Islet precursor cell (in vitro differentiated cells): ENCODE results near the gene PTPN1.
"Not testable (repeated sequence)": the region's sequence is repeated elsewhere in the genome, so short reads cannot be mapped to it uniquely, and the experiment has no call there.

ENCODE experiments used
- DNase-seq: peaks from one replicate; pipeline ENCODE4 v3.0.0-alpha.2; 2018

PTPN1 gene

DNA sequence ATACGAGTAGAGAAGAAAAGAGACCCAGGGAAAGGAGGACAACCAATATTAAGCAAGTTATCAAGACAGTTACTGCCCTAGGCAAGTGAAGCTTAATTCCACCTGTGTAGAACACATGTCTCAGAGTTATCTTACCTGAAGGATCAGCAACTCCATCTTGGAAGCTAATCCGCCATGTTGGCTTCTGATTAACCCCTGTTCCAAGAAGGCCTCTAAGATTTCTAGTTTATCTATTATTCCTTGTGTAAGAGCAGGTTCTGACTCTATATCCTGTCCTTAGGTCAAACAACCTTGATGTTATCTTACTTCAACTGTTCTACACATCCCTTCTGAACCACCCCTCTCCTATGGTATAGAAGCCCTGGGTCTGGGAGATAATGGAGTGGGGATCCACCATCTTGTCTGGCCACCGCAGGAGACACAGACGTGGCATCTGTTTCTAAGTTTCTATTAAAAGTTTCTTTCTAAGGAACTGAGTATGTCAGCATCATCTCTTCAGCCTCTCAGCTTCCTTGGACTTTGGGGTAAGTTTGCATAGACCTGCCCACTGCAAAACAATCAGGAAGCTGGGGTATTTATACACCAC, 27.7 kb upstream of the PTPN1 start:
- DNase-seq = no peak

DNA sequence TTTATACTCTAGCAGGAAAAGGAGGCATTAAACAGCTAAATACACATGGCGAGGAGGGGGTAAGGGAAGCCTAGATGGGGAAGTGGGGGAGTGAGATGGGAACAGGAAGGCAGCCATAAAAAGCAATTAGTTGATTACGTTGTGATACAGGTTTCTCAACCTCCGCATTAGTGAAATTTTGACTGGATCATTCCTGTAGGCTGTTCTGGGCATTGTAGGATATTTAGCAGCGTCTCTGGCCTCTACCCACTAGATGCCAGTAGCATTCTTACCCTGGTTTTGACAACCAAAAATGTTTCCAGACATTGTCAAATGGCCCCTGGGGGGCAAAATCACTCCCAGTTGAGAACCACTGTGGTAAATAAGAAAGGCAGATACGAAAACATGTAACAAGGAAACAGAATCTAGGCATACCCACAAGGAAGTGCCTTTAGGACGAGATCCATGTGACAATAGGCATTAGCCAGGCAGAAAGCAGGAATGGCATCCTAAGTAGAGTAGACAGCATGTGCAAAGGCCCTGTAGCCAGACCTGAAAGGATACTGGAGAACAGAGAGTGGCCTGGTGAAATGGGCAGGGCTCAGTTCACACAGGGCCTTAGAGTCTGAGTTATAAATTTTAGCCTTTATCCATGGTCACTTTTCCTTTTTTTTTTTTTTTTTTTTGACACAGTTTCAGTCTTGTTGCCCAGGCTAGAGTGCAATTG, 25.8 kb upstream of the PTPN1 start:
- no peak for DNase-seq

GRCh38 chr20:50487397-50487796, 22.8 kb upstream of the PTPN1 start:
- no peak for DNase-seq

GRCh38 chr20:50488236-50488806, 21.9 kb upstream of the PTPN1 start:
- no peak for DNase-seq

DNA sequence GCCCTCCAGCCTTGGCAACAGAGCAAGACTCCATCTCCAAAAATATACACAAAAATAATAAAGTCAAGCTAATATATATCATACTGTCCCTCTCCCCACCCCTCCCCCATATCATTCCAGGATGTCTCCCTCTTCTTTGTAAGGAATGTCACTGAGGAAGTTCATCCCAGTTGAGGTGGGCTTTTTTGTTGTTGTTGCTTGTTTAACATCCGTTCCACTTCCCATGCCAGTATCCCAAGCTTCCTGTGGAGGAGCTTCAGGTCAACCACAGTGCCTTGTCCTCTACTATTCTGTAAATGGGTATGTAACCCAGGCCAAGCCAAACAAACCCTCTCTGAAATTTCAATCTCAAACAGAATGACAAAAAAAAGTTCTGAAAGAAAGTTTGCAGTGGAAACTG, 19.0 kb upstream of the PTPN1 start:
- no peak for DNase-seq

DNA sequence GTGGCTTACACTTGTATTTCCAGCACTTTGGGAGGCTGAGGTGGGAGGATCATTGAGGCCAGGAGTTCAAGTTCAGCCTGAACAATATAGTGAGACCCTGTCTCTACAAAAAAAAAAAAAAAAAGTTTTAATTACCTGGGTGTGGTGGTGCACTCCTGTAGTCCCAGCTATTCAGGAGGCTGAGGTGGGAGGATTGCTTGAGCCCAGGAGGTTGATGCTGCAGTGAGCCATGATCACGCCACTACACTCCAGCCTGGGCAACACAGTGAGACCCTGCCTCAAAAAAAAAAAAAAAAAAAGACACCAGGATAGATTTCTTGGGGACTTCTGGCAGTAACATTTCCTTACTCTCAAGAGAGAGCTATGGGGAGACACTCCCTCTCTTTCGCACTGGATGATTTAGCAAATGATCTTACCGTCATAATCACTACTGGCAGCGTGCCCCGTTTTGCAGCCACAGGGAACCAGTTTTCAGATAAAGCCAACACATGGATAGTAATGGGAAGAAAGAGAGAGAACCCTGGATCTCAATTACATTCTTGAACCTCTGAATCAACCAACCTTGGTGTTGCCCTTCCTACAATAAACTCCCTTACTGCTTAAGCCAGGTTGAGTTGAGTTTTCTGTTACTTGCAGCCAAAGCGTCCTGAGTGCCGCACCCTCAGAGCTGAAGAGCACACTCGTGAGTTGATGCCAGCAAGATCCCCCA, 18.1 kb upstream of the PTPN1 start:
- no peak for DNase-seq

GRCh38 chr20:50493881-50494253, 16.3 kb upstream of the PTPN1 start:
- DNase-seq = no peak

- no peak for DNase-seq
Observed at GRCh38 chr20:50494428-50494827, 15.8 kb upstream of the PTPN1 start.

DNA sequence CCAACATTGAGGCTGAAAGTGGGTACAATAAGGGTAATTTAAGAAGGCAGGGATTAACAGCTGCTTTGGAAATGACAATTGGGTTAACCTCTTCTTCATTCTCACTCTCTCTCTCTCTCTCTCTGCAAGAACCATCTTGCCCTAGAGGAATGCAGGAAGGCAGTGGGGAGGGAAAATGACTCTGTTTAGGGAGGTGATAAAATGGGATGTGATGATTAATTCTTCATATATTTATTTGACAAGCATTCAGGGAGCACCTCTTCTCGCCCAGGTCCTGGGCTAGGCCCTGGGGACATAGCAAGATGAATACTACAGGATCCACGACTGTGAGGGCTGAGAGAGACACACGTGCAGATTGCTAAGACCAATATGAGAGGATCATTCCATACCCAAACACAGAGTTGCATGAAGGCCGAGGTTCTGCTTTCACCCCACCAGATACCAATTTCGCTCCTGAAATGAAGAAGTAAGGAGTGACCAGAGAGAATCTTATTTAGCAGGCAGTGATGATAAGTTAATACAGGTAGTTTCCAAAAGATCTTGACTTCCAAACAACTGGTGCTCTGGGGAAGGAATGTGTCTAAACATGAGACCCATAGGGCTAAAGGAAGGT, 13.3 kb upstream of the PTPN1 start:
- DNase-seq = no peak

- DNase-seq = no peak
Observed at GRCh38 chr20:50498071-50498776, 12.0 kb upstream of the PTPN1 start.

DNA sequence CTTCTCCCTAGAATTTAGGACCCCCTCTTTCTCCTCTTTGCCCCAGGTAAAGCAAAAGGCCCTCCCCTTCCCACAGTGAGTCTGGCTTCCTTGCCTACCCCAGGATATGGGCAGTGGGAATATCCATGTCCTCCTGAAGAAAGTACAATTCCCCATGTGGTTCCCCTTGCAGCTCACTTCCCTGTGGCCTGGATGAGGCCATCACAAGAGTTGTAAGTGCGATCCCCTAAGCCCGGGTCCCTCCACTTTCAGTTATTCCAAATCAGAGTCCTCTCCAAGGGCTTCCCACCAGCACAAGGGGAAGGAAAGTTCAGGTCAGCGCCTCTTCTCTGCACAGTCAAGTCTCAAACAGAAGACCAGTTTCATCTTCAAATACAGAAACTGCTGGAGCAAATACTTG, 10.2 kb upstream of the PTPN1 start:
- DNase-seq = no peak

DNA sequence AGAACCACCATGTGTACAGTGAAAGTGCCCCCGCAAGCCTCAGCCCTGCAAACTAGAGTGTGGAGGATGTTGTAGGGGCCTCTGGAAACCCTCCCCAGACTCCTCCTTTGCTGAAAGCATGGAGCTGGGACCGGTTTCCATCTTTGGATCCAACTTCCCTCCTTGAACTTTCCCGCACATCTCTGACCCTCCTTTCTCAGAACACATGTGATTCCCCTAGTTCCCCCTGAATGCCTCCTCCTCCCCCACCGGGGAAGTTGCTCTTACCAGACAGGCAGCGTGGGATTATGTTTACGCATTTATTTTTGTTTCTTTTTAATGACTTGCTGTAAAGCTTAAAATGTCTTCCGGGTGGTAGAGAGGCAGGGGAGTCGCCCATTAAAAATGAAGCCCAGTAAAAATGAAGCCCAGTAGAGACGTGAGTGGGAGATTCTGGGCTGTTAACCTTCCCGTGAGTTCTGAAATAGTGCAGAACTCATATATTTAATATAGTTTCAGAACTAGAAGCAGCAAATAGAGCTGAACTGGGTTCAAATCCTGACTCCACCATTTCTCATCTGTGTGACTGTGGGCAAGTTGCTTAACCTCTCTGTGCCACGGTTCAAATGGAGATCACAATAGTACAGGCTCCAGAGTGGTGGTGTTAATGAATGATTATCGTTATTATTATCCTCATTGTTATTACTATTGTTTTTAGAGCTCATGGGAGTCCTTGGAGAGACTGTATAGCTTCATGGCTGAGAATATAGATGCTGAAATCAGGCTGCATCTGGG, 8.0 kb upstream of the PTPN1 start:
- DNase-seq = no peak

- DNase-seq = no peak
Observed at GRCh38 chr20:50504231-50504823, 5.9 kb upstream of the PTPN1 start.

GRCh38 chr20:50506270-50506579, 4.0 kb upstream of the PTPN1 start:
- DNase-seq = no peak

DNA sequence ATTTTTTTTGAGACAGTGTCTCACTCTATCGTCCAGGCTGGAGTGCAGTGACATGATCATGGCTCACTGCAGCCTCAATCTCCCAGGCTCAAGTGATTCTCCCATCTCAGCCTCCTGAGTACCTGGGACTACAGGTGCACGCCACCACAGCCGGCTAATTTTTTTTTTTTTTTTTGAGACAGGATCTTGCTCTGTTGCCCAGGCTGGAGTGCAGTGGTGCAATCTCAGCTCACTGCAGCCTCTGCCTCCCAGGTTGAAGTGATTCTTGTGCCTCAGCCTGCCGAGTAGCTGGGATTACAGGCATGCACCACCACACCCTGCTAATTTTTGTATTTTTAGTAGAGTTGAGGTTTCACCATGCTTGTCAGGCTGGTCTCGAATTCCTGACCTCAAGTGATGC, 2.4 kb upstream of the PTPN1 start:
- DNase-seq = not testable (repeated sequence)

DNA sequence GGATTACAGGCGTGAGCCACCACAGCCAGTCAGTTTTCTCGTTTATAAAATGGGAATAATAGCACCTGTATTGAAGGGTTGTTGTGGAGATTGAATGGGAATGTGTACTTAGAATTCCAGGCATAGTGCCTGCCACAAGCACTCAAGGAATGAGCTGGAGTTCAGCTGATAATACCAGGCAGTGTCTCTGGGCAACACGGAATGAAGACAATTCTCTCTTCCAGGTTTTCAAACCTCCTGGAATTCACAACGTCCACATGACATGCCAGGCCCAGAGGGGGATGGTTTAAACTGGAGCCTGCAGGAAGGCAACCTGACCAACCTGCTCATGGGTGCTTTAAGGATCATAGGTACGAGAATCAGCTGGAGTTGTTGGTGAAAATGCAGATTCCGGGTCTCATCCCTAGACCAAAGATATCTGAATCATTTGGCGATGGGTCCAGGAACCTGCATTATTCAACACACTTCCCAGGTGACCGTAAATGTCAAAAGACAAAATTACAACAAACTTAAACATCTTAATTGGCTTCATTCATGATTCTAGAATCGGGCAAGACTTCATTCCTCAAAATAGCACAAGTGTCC, 1.9 kb upstream of the PTPN1 start:
- peak; percentile 94 for DNase-seq

- DNase-seq = no peak
Observed at GRCh38 chr20:50510706-50511542, 741 bp downstream of the PTPN1 start.

GRCh38 chr20:50512323-50512722, 2.1 kb downstream of the PTPN1 start:
- no peak for DNase-seq

DNA sequence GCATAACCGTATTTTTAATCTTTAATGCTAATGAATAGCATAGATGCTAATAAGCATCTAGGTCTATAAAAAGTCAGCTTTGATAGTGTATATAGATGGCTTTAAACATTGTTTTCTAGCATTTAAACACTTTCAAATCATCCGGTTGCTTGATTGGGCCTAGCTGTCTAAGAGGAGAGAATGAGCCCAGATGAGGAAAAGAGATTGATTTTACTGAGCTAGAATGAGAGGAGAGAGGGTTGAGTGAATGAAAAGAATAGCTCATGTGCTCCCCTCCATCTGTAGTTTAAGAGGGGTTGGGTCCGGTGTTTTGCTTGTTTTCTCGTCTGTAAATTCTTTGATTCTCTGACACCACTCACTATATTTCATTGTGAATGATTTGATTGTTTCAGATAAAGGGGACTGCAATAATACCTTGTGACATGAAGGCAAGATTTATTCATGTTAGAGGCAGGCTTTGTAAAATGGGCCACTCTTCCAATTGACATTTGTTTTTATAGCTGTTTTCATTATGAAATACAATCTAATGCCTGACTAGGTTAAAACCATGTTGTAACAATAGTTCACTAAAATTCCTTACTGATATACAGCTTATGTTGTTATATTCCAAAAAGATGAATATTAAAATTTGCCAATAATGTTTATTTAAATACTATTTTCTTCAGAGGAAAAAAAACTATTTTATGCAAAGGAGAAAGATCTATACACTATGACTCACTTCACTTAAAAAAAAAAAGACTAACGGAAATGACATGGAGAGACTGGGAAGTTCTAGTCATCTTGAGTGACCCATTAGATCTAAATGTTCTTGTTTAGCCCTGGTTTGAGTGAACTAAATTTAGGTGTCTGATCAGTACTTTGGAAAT, 3.2 kb downstream of the PTPN1 start:
- DNase-seq = no peak

DNA sequence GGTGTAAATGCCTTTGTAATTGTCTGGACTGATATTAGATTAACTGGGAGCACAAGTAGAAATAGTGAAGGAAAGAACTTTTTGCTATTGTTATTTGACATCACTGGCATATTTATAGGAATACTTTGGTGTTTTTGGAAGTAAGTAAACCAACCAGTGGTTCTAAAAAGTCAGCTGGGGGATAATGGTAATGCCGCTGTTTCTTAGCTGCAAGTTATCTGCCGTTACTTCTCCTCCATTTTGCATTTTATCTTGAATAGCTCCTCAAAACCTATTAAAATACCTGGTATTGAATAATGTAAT, 3.8 kb downstream of the PTPN1 start:
- no peak for DNase-seq
